K562 (cell line): ENCODE results near the gene ADGRD1. TPM values are rescaled to one million over a fixed set of nuclear protein-coding genes. Genes with fewer than 3 reads are reported as not detected.
A peak's percentile ranks its signal among the peaks of the same experiment; 100 is the strongest.

Experiments used
- ATAC-seq: fragments of 200-7000 bp; cut with Tn5 transposase; 3 replicates; pipeline ENCODE4 v1.9.1; 2020; ENCODE audit warnings: moderate library complexity
- BruUV-seq: library from RNA; stranded (reverse); fragments of 400-500 nt; replicated peaks from 2 replicates; lab custom pipeline; 2021; lab: Mats Ljungman, UMichigan
- CTCF ChIA-PET: fragments of 300-600 bp; formaldehyde crosslinking; extraction: SDS; loops from one replicate; lab custom pipeline; 2021; ENCODE audit warnings: low intra/inter-chr PET ratio; lab: Yijun Ruan, JAX
- POLR2A ChIA-PET: fragments of 300-600, 350-650 bp; sonication (Branson Sonifier 250); formaldehyde crosslinking; extraction: SDS; loops from one replicate; lab custom pipeline; 2021; ENCODE audit warnings: antibody characterized with exemption, inconsistent platforms; lab: Yijun Ruan, JAX
- DNase-seq, 4 experiments: peaks; one replicate each; pipeline versions ENCODE4 v3.0.0 to v3.0.0-alpha.2; 2011 to 2018; ENCODE audit warnings: low spot score in 3 of 4, mixed read lengths in 3 of 4; ENCODE audit errors: extremely low read depth in 1 of 4
- FAIRE-seq: peaks from 2 replicates; lab custom pipeline; 2011; peaks lifted over from hg19 to GRCh38; lab: Jason Lieb, UNC
- H2AFZ ChIP-seq: 2 replicates; pipeline ENCODE4 v1.6.0; 2011; ENCODE audit warnings: low read depth, low read length, control low read depth, inconsistent platforms
- H3K27ac ChIP-seq: fragments of 200-600 bp; 3 replicates; pipeline ENCODE4 v1.8.0; 2011; ENCODE audit warnings: low read depth, mild to moderate bottlenecking, control low read depth, inconsistent platforms, low read length, moderate library complexity, mixed read lengths; ENCODE audit errors: extremely low read depth
- H3K27me3 ChIP-seq, 2 experiments: fragments of 300-600 bp in 1 of 2; 2 replicates in 1 of 2; 3 replicates in 1 of 2; pipeline versions ENCODE4 v1.6.0 to v1.8.0; 2011; ENCODE audit warnings: inconsistent platforms in 2 of 2, low read length in 2 of 2, mild to moderate bottlenecking in 1 of 2, mixed read lengths in 1 of 2, moderate library complexity in 1 of 2; ENCODE audit not compliant: control insufficient read depth in 2 of 2, insufficient read depth in 2 of 2
- H3K36me3 ChIP-seq: fragments of 300-600 bp; 3 replicates; pipeline ENCODE4 v1.8.0; 2011; ENCODE audit warnings: mild to moderate bottlenecking, low read length, inconsistent platforms; ENCODE audit not compliant: control insufficient read depth, insufficient read depth
- H3K4me1 ChIP-seq, 2 experiments: fragments of 200-600 bp in 1 of 2; replicated peaks in 1 of 2; 2 replicates in 1 of 2; 3 replicates in 1 of 2; pipeline versions ENCODE4 v1.5.1 to v1.8.0; 2011; ENCODE audit warnings: inconsistent platforms in 2 of 2, low read length in 2 of 2, mild to moderate bottlenecking in 1 of 2, mixed read lengths in 1 of 2, moderate library complexity in 1 of 2; ENCODE audit not compliant: control insufficient read depth in 2 of 2, insufficient read depth in 2 of 2
- H3K4me2 ChIP-seq: 2 replicates; pipeline ENCODE4 v1.6.1; 2011; ENCODE audit warnings: low read length, control low read depth, inconsistent platforms, mixed read lengths; ENCODE audit not compliant: insufficient read depth
- H3K4me3 ChIP-seq: fragments of 200-600 bp; sonication (generic), shearing (Covaris generic); 2 replicates; pipeline ENCODE4 v1.5.1; 2016; ENCODE audit warnings: control low read depth, inconsistent platforms
- H3K79me2 ChIP-seq: fragments of 200-600 bp; 3 replicates; pipeline ENCODE4 v1.8.0; 2011; ENCODE audit warnings: low read length, inconsistent platforms; ENCODE audit not compliant: control insufficient read depth, insufficient read depth
- H3K9ac ChIP-seq, 2 experiments: 2 replicates each; pipeline versions ENCODE4 v1.6.0 to v1.6.1; 2011; ENCODE audit warnings: low read depth in 2 of 2, low read length in 2 of 2, control low read depth in 1 of 2, inconsistent platforms in 1 of 2, mild to moderate bottlenecking in 1 of 2, mixed read lengths in 1 of 2; ENCODE audit not compliant: insufficient read depth in 1 of 2
- H3K9me1 ChIP-seq: one replicate; pipeline ENCODE4 v1.6.0; 2011; ENCODE audit warnings: inconsistent platforms, mild to moderate bottlenecking, low read length, moderate library complexity; ENCODE audit not compliant: control insufficient read depth, insufficient read depth
- H3K9me3 ChIP-seq: replicated peaks from 2 replicates; pipeline ENCODE4 v1.5.1; 2011; ENCODE audit warnings: low read depth, low read length, inconsistent platforms; ENCODE audit not compliant: control insufficient read depth, insufficient read depth
- H4K20me1 ChIP-seq: replicated peaks from 2 replicates; pipeline ENCODE4 v1.6.1; 2011; ENCODE audit warnings: low read length, inconsistent platforms, mixed read lengths; ENCODE audit not compliant: control insufficient read depth, insufficient read depth
- CEBPB ChIP-seq: fragments of 450-650 bp; IDR thresholded peaks from 2 replicates; pipeline ENCODE4 v1.6.1; 2016; ENCODE audit warnings: missing genetic modification characterization, missing compliant biosample characterization
- CEBPG ChIP-seq, 3 experiments: fragments of 200-800 bp in 1 of 3; sonication (Bioruptor generic) in 1 of 3; sonication (generic) in 1 of 3; formaldehyde crosslinking in 1 of 3; IDR thresholded peaks in 2 of 3; conservative IDR thresholded peaks in 1 of 3; 2 replicates each; pipeline versions ENCODE4 v1.6.1 to v1.8.0; 2016 to 2022; ENCODE audit warnings: missing compliant biosample characterization in 2 of 3, missing genetic modification characterization in 2 of 3, mild to moderate bottlenecking in 1 of 3, missing genetic modification reagents in 1 of 3
- CHCHD3 ChIP-seq: fragments of 250-450 bp; sonication (Bioruptor Pico); IDR thresholded peaks from 2 replicates; pipeline ENCODE4 v2.1.2; 2022; ENCODE audit warnings: mild to moderate bottlenecking
- CREM ChIP-seq: IDR thresholded peaks from 2 replicates; pipeline ENCODE4 v1.6.1; 2014; ENCODE audit warnings: antibody characterized with exemption, low read depth
- ETV6 ChIP-seq, 3 experiments: fragments of 150-350 bp in 1 of 3; sonication (generic) in 1 of 3; formaldehyde crosslinking in 1 of 3; IDR thresholded peaks; 2 replicates each; pipeline versions ENCODE4 v1.6.1 to v1.8.0; 2014 to 2022; ENCODE audit warnings: borderline replicate concordance in 2 of 3, low read depth in 2 of 3, antibody characterized with exemption in 1 of 3, low read length in 1 of 3, mild to moderate bottlenecking in 1 of 3, missing genetic modification reagents in 1 of 3
- POLR2G ChIP-seq: fragments of 200-400 bp; formaldehyde crosslinking; IDR thresholded peaks from 2 replicates; pipeline ENCODE4 v1.6.1; 2017; ENCODE audit warnings: low read depth, mild to moderate bottlenecking, antibody characterized with exemption, low read length, moderate library complexity
- ZNF24 ChIP-seq: fragments of 450-650 bp; IDR thresholded peaks from 2 replicates; pipeline ENCODE4 v1.6.1; 2016
- WGBS: fragments of 100-300 bp; shearing (Covaris generic); methylation state at CpG from one replicate; pipeline ENCODE4 v1.1.6; 2016; ENCODE audit warnings: low coverage, mixed read lengths; ENCODE audit not compliant: insufficient coverage; ENCODE audit errors: missing lambda C conversion rate; 5-methylcytosine and 5-hydroxymethylcytosine counted together
- in situ Hi-C: fragments of 300-500 bp; cut with MboI; formaldehyde crosslinking; loops from 4 replicates; pipeline ENCODE4 v1.15.0; 2018; ENCODE audit warnings: inconsistent platforms, mixed read lengths
- intact Hi-C: fragments of 100-400 bp; cut with micrococcal nuclease; formaldehyde crosslinking; loops from 2 replicates; pipeline ENCODE4 v1.14.2; 2022
- polyA plus RNA-seq, 8 experiments: library from polyadenylated mRNA; depleted of rRNA in 4 of 8; stranded (reverse) in 5 of 8; unstranded in 3 of 8; fragments of >200 nt; fragmentation: Nextera tagmentation in 2 of 8; fragmentation: Illumina TruSeq in 1 of 8; extraction: Ambion mirVana in 2 of 8; extraction: Trizol in 1 of 8; gene quantifications; 2 replicates each; pipeline versions ENCODE4 v1.2.1 to v1.2.3, GENCODE V29; 2011 to 2014; ENCODE audit warnings: inconsistent platforms in 1 of 8, missing spikeins in 1 of 8
- total RNA-seq, 7 experiments: library from RNA; depleted of rRNA in 6 of 7; stranded (reverse); fragments of >200 nt in 6 of 7; fragmentation: Illumina TruSeq in 2 of 7; extraction: Trizol in 2 of 7; gene quantifications; 2 replicates each; pipeline versions ENCODE4 v1.2.1 to v1.2.3, GENCODE V29; 2011 to 2021; ENCODE audit warnings: low replicate concordance in 1 of 7

Gene ADGRD1
- total and polyA plus RNA-seq, 9 of the 15 experiments (the other 6 are each of a cell fraction or from before 2014, with no cell fraction given): 1.7 to 11.7 (median 3.3) TPM

GRCh38 chr12:131114942-131115584 is 161.4 kb downstream of the ADGRD1 start:
- H4K20me1 ChIP-seq: no peaks in the 10 kb centered on the region; the same call in 1 of the 2 replicates
- H3K27ac ChIP-seq: no peak overlapping the region
- intact Hi-C loops (loop anchor here (10.0 kb wide), 1 partner anchor 340 kb away; no protein-coding TSS in a partner anchor), in situ Hi-C loops (no loop called here)
- H3K4me2 ChIP-seq: no peak overlapping the region
- TF ChIP-seq ZNF24: no peak
- TF ChIP-seq CREM: no peak
- no peak for TF ChIP-seq POLR2G
- no peak for TF ChIP-seq ETV6 (IDR thresholded peaks at IDR 0.05; ENCODE audit: borderline replicate concordance in 1 of 2, low read depth in 2 of 2, low read length in 1 of 2)
- TF ChIP-seq ETV6 (CRISPR knock-in tag; IDR thresholded peaks at IDR 0.05; ENCODE audit: borderline replicate concordance): no peak
- peak; percentile 92 for TF ChIP-seq CEBPB (tag)
- TF ChIP-seq CHCHD3 (CRISPR knock-in tag): no peak
- TF ChIP-seq CEBPG (CRISPR knock-in tag; IDR thresholded peaks at IDR 0.05): peak; percentile 40; the same call in 1 of the 2 replicates
- TF ChIP-seq CEBPG (tag; conservative IDR thresholded peaks at IDR 0.05 in 1 of 2, IDR thresholded peaks at IDR 0.05 in 1 of 2): peak; percentile 58 to 92
- H3K27me3 ChIP-seq: peaks cover 0 to 46% of the 10 kb centered on the region in 2 experiments; a peak in 4 of 5 replicates
- H3K9ac ChIP-seq: no peak overlapping the region; a peak in 1 of 4 replicates
- no peak overlapping the region for H2AFZ ChIP-seq
- POLR2A ChIA-PET: interaction anchor here (0.6 to 1.4 kb wide), 3 partner anchors 9 to 30 kb away, joined by 3 to 4 read pairs (median 3); no protein-coding TSS in a partner anchor
- H3K79me2 ChIP-seq: no peaks in the 10 kb centered on the region
- no peaks in the 10 kb centered on the region for H3K9me3 ChIP-seq
- DNase-seq (no peak), ATAC-seq (no peak), FAIRE-seq (no peak)
- no peak overlapping the region for H3K4me3 ChIP-seq
- 16% methylated on average over 17 of the region's 18 CpGs for WGBS
- H3K9me1 ChIP-seq: peaks cover 3% of the 10 kb centered on the region
- no peaks in the 10 kb centered on the region; a peak in 1 of 5 replicates for H3K4me1 ChIP-seq
- H3K36me3 ChIP-seq: no peaks in the 10 kb centered on the region
- no TSS peak for BruUV-seq
- CTCF ChIA-PET: no interaction called here
